Measurements from ENCODE around the gene MCF2L.

MCF2L gene

GRCh38 chr13:112963641-112964040 lies 5.4 kb upstream of the MCF2L start:
- no peak for DNase-seq

GRCh38 chr13:112964971-112965492 lies 4.0 kb upstream of the MCF2L start:
- no peak for DNase-seq

GRCh38 chr13:112965573-112966115 lies 3.4 kb upstream of the MCF2L start:
- DNase-seq, result no peak

- DNase-seq, result no peak
Observed at GRCh38 chr13:112966776-112967175, 2.2 kb upstream of the MCF2L start.

GRCh38 chr13:112967686-112968379 lies 1.2 kb upstream of the MCF2L start:
- DNase-seq, result no peak

GRCh38 chr13:112968380-112968909 lies 569 bp upstream of the MCF2L start:
- peak; percentile 93 for DNase-seq

GRCh38 chr13:112969692-112970338 lies 801 bp downstream of the MCF2L start:
- DNase-seq, result peak; percentile 82

GRCh38 chr13:112970552-112971287 lies 1.7 kb downstream of the MCF2L start:
- DNase-seq, result no peak

- DNase-seq, result no peak
Observed at GRCh38 chr13:112971288-112971643, 2.3 kb downstream of the MCF2L start.

GRCh38 chr13:112972258-112972657 lies 3.2 kb downstream of the MCF2L start:
- DNase-seq, result no peak

GRCh38 chr13:112972867-112973576 lies 4.0 kb downstream of the MCF2L start:
- peak; percentile 86 for DNase-seq

GRCh38 chr13:112973577-112973951 lies 4.5 kb downstream of the MCF2L start:
- no peak for DNase-seq

GRCh38 chr13:112974125-112974524 lies 5.1 kb downstream of the MCF2L start:
- DNase-seq, result no peak

- no peak for DNase-seq
Observed at GRCh38 chr13:112974671-112975070, 5.7 kb downstream of the MCF2L start.

GRCh38 chr13:112975401-112975939 lies 6.5 kb downstream of the MCF2L start:
- no peak for DNase-seq

- no peak for DNase-seq
Observed at GRCh38 chr13:112976526-112976925, 7.5 kb downstream of the MCF2L start.

- DNase-seq, result no peak
Observed at GRCh38 chr13:112977091-112977490, 8.1 kb downstream of the MCF2L start.

GRCh38 chr13:112977525-112977924 lies 8.5 kb downstream of the MCF2L start:
- DNase-seq, result no peak

GRCh38 chr13:112978561-112979405 lies 9.8 kb downstream of the MCF2L start:
- DNase-seq, result no peak

- DNase-seq, result no peak
Observed at GRCh38 chr13:112979406-112979902, 10.4 kb downstream of the MCF2L start.

GRCh38 chr13:112980434-112980833 lies 11.4 kb downstream of the MCF2L start:
- no peak for DNase-seq
